CD4-positive, alpha-beta T cell (primary cell): ENCODE results near the gene CRYBA2. TPM values are rescaled to one million over a fixed set of nuclear protein-coding genes. Genes with fewer than 3 reads are reported as not detected.

Source experiments
- ATAC-seq: fragments of 200-7000 bp; cut with Tn5 transposase; one replicate; pipeline ENCODE4 v1.10.0; 2022; ENCODE audit warnings: mild to moderate bottlenecking; ENCODE audit not compliant: poor library complexity
- CTCF ChIA-PET: fragments of 350-600 bp; sonication (Branson Sonifier 250); formaldehyde crosslinking; loops from one replicate; lab custom pipeline; 2021; ENCODE audit warnings: antibody characterized with exemption, inconsistent platforms; lab: Charles Lee
- POLR2A ChIA-PET: fragments of 350-600 bp; sonication (Branson Sonifier 250); formaldehyde crosslinking; loops from one replicate; lab custom pipeline; 2021; ENCODE audit warnings: antibody characterized with exemption, inconsistent platforms; lab: Charles Lee
- DNase-seq, 14 experiments: peaks; one replicate each; pipeline ENCODE4 v3.0.0-alpha.2; 2013 to 2020; ENCODE audit warnings: mixed read lengths in 2 of 14
- H3K27ac ChIP-seq, 2 donors: one replicate each; pipeline versions ENCODE4 v1.5.1 to v1.7.0; 2013; ENCODE audit warnings: low read length in 2 of 2, low read depth in 1 of 2, mild to moderate bottlenecking in 1 of 2
- H3K27me3 ChIP-seq, 2 experiments: 1 replicate in 1 of 2; 2 replicates in 1 of 2; pipeline versions ENCODE4 v1.6.1 to v1.7.0; 2013; ENCODE audit warnings: low read length in 2 of 2, control low read depth in 1 of 2, mild to moderate bottlenecking in 1 of 2, moderate library complexity in 1 of 2; ENCODE audit not compliant: insufficient read depth in 2 of 2, control insufficient read depth in 1 of 2
- H3K36me3 ChIP-seq: one replicate; pipeline ENCODE4 v1.6.1; 2013; ENCODE audit warnings: low read length, control low read depth; ENCODE audit not compliant: insufficient read depth
- H3K4me1 ChIP-seq: one replicate; pipeline ENCODE4 v1.6.1; 2013; ENCODE audit warnings: low read length, control low read depth; ENCODE audit not compliant: insufficient read depth
- H3K4me3 ChIP-seq: one replicate; pipeline ENCODE4 v1.5.1; 2013; ENCODE audit warnings: mild to moderate bottlenecking, low read length, moderate library complexity
- H3K9me3 ChIP-seq, 2 experiments: 1 replicate in 1 of 2; 2 replicates in 1 of 2; pipeline versions ENCODE4 v1.6.1 to v1.7.0; 2013; ENCODE audit warnings: low read length in 2 of 2, mild to moderate bottlenecking in 2 of 2, control low read depth in 1 of 2, moderate library complexity in 1 of 2; ENCODE audit not compliant: control insufficient read depth in 1 of 2, insufficient read depth in 1 of 2
- H3K27ac Mint-ChIP-seq: one replicate; pipeline ENCODE4 v1.8.0; 2020; ENCODE audit warnings: mixed read lengths
- H3K27me3 Mint-ChIP-seq: one replicate; pipeline ENCODE4 v1.8.0; 2021; ENCODE audit warnings: mixed read lengths
- H3K36me3 Mint-ChIP-seq: one replicate; pipeline ENCODE4 v1.8.0; 2021; ENCODE audit warnings: low read depth, mixed read lengths
- H3K4me1 Mint-ChIP-seq: one replicate; pipeline ENCODE4 v1.8.0; 2021; ENCODE audit warnings: low read depth, mixed read lengths
- H3K4me3 Mint-ChIP-seq: one replicate; pipeline ENCODE4 v1.8.0; 2020; ENCODE audit warnings: mild to moderate bottlenecking, mixed read lengths
- H3K9me3 Mint-ChIP-seq: one replicate; pipeline ENCODE4 v1.8.0; 2020; ENCODE audit warnings: mixed read lengths
- intact Hi-C, 2 experiments: fragments of 100-400 bp; cut with DNase I in 1 of 2; cut with micrococcal nuclease in 1 of 2; formaldehyde crosslinking; loops; one replicate each; pipeline versions ENCODE4 v1.15.1 to v1.9.0; 2023 to 2025; cut with DNase I, micrococcal nuclease
- total RNA-seq, 174 experiments: library from RNA in 2 of 174; stranded (reverse) in 2 of 174; gene quantifications; one replicate each; pipeline ENCODE4 v1.2.3 and lab custom pipeline; 2021 to 2026
- TF ChIP-seq, protein P1 (sequence below): fragments of 200-600 bp; IDR thresholded peaks from one replicate; pipeline ENCODE4 v1.8.0; 2022; ENCODE audit warnings: antibody characterized with exemption, mild to moderate bottlenecking

Gene CRYBA2
- total RNA-seq, 2 experiments from 2014 or later, result not detected

DNA sequence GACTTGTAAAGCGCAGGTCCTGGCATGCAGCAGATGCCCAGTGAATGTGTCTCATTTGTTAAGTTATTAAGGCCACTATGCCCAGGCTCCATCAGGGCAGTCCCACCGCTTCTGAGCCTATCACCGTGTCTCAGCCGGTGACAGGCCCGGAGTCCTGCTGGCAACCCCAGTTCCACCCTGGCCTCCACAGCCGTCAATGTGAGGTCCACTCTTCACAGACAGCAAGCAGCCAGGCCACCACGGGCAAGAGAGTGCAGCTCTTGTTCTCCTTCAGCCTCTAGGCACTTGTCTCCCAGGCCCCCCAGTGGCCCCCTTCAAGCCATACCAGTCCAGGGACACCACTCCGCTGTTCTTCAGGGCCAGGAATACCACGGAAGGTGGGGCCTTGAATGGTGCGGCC is 25.5 kb upstream of the CRYBA2 start:
- Mint-ChIP-seq H3K36me3 (no peaks in the 10 kb centered on the region), H3K4me1 (no peaks in the 10 kb centered on the region), H3K4me3 (no peak overlapping the region), H3K27ac (no peak overlapping the region), H3K9me3 (no peaks in the 10 kb centered on the region), H3K27me3 (peaks cover 23% of the 10 kb centered on the region)
- intact Hi-C loops, result no loop called here
- no peaks in the 10 kb centered on the region for H3K36me3 ChIP-seq
- POLR2A ChIA-PET, result no interaction called here
- no peak overlapping the region for H3K4me3 ChIP-seq
- no peak for DNase-seq
- H3K27me3 ChIP-seq, result peaks cover 0 to 2% of the 10 kb centered on the region in 2 experiments
- H3K9me3 ChIP-seq, result no peaks in the 10 kb centered on the region
- H3K4me1 ChIP-seq, result no peaks in the 10 kb centered on the region
- CTCF ChIA-PET, result no interaction called here
- ATAC-seq, result no peak
- H3K27ac ChIP-seq, result no peak overlapping the region
- TF ChIP-seq, protein P1, sequence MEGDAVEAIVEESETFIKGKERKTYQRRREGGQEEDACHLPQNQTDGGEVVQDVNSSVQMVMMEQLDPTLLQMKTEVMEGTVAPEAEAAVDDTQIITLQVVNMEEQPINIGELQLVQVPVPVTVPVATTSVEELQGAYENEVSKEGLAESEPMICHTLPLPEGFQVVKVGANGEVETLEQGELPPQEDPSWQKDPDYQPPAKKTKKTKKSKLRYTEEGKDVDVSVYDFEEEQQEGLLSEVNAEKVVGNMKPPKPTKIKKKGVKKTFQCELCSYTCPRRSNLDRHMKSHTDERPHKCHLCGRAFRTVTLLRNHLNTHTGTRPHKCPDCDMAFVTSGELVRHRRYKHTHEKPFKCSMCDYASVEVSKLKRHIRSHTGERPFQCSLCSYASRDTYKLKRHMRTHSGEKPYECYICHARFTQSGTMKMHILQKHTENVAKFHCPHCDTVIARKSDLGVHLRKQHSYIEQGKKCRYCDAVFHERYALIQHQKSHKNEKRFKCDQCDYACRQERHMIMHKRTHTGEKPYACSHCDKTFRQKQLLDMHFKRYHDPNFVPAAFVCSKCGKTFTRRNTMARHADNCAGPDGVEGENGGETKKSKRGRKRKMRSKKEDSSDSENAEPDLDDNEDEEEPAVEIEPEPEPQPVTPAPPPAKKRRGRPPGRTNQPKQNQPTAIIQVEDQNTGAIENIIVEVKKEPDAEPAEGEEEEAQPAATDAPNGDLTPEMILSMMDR, result no peak

- CTCF ChIA-PET, result no interaction called here
Measured at GRCh38 chr2:219018286-219018685, 25.1 kb upstream of the CRYBA2 start.

DNA sequence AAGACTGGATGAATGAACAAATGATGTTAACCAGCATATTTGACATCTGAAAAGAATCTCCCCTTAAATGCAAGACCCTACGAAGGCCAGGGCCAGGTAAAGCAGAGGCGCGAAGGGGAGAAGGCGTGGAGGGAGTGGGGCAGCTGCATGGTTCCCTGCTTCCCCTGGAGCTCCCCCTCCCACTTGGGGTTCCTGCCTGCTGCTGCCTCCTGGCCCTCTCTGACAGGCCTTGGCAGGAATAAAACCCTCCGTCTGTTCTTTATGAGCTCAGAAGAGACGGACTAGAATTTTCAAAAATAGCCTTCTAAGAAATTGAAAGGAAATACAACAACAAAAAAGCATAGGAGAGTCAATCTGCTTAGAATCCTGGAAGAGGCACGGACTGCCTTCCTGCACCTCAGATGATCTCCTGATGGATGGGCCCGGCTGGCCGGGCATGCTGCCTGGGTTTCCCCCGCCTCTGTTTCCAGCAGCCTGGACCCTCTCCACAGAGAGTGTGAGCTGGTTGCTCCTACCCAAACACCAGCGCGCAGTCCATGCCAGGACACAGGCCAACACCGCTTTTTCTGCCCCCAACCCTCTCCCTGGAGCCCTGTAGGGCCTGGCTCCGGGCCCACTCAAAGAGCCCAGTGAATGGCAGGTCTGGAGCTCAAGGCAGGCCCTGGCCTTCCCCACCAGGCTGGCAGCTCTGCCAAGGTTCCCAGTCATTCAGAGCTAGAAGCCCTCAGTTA is 24.1 kb upstream of the CRYBA2 start:
- intact Hi-C loops, result no loop called here
- POLR2A ChIA-PET, result no interaction called here
- H3K27me3 Mint-ChIP-seq, result peaks cover 29% of the 10 kb centered on the region

More at GRCh38 chr2:219018286-219018685, 25.1 kb upstream of the CRYBA2 start:
- no peaks in the 10 kb centered on the region for H3K4me1 ChIP-seq
- intact Hi-C loops, result no loop called here
- H3K27me3 Mint-ChIP-seq, result peaks cover 24% of the 10 kb centered on the region
- TF ChIP-seq, protein P1, result no peak
- H3K36me3 Mint-ChIP-seq, result no peaks in the 10 kb centered on the region
- no peak for ATAC-seq
- no peak overlapping the region for H3K27ac ChIP-seq
- H3K36me3 ChIP-seq, result no peaks in the 10 kb centered on the region
- no peak for DNase-seq
- H3K4me3 ChIP-seq, result no peak overlapping the region
- H3K9me3 Mint-ChIP-seq, result no peaks in the 10 kb centered on the region
- no peak overlapping the region for H3K4me3 Mint-ChIP-seq
- no peaks in the 10 kb centered on the region for H3K9me3 ChIP-seq
- H3K4me1 Mint-ChIP-seq, result no peaks in the 10 kb centered on the region
- peaks cover 0 to 2% of the 10 kb centered on the region in 2 experiments for H3K27me3 ChIP-seq
- no peak overlapping the region for H3K27ac Mint-ChIP-seq
- POLR2A ChIA-PET, result no interaction called here

More for the DNA sequence above, 24.1 kb upstream of the CRYBA2 start:
- H3K27me3 ChIP-seq, result peaks cover 0 to 2% of the 10 kb centered on the region in 2 experiments
- ATAC-seq, result no peak
- H3K4me3 Mint-ChIP-seq, result no peak overlapping the region
- H3K27ac ChIP-seq, result no peak overlapping the region
- H3K36me3 Mint-ChIP-seq, result no peaks in the 10 kb centered on the region
- H3K9me3 ChIP-seq, result no peaks in the 10 kb centered on the region
- CTCF ChIA-PET, result interaction anchor here (0.9 kb wide), 1 partner anchor 37 kb away, joined by 4 read pairs; no protein-coding TSS in a partner anchor
- no peak overlapping the region for H3K27ac Mint-ChIP-seq
- TF ChIP-seq, protein P1, result no peak
- no peaks in the 10 kb centered on the region for H3K36me3 ChIP-seq
- no peak overlapping the region for H3K4me3 ChIP-seq
- no peaks in the 10 kb centered on the region for H3K9me3 Mint-ChIP-seq
- H3K4me1 Mint-ChIP-seq, result no peaks in the 10 kb centered on the region
- H3K4me1 ChIP-seq, result no peaks in the 10 kb centered on the region
- DNase-seq, result no peak
